Gastrocnemius medialis (tissue), 4 donors: ENCODE measurements around the gene GRM1.

Source experiments
- CTCF ChIP-seq, 5 experiments: fragments of 450-650 bp in 3 of 5; fragments of 200-600 bp in 2 of 5; sonication (generic) in 2 of 5; IDR thresholded peaks in 4 of 5; conservative IDR thresholded peaks in 1 of 5; 1 replicate in 4 of 5; 2 replicates in 1 of 5; pipeline ENCODE4 v1.5.1; 2016 to 2019; ENCODE audit warnings: antibody characterized with exemption in 5 of 5, mild to moderate bottlenecking in 3 of 5, moderate library complexity in 3 of 5
- POLR2A ChIP-seq, 2 donors: fragments of 450-650 bp; IDR thresholded peaks; one replicate each; pipeline ENCODE4 v1.6.1; 2017; ENCODE audit warnings: antibody characterized with exemption in 2 of 2, mild to moderate bottlenecking in 2 of 2, moderate library complexity in 2 of 2

DNA sequence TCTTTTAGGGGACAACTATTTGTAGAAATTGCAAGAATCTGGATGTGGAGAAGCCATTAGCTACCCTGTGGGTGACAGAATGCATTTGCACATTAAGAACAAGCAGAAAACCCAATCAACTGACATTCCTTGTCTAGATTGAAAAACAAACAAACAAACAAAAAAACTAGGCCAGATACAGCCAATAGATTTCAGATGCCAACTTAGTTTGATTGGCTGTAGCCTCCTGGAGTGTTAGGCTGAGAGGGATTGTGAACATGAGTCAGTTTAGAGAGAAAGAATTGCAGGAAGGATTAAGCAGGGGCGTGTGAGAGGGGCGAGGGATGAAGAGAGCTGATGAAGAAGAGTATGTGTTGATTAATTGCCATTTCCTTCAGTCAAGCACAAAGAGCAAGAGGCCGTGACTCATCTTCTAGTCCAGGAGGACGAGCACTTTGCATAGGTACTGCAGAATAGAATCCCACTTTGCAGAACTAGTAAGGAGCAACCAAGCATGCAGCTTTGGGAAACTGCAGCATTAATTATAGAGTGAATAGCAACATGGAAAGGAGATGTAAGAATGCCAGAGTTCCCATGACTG is 326.7 kb downstream of the GRM1 start:
- TF ChIP-seq POLR2A (IDR thresholded peaks at IDR 0.05) (no peak), CTCF (IDR thresholded peaks at IDR 0.05 in 4 of 5, conservative IDR thresholded peaks at IDR 0.05 in 1 of 5) (no peak)
